ENCODE results near the gene TRIM14.

The TRIM14 gene

GRCh38 chr9:98047002-98047401 lies 72.0 kb downstream of the TRIM14 start:
- H3K27ac Mint-ChIP-seq: peak overlapping the region; percentile 34
- peak overlapping the region; percentile 36 for H3K4me3 Mint-ChIP-seq
- H3K36me3 Mint-ChIP-seq (ENCODE audit: low read depth): peaks cover 13% of the 10 kb centered on the region
- no peaks in the 10 kb centered on the region for H3K27me3 Mint-ChIP-seq (ENCODE audit: low read depth)
- peaks cover 5% of the 10 kb centered on the region for H3K9me3 Mint-ChIP-seq
- H3K4me1 Mint-ChIP-seq (ENCODE audit: low read depth): peaks cover 27% of the 10 kb centered on the region

GRCh38 chr9:98046180-98046543 lies 72.9 kb downstream of the TRIM14 start:
- Mint-ChIP-seq H3K9me3 (peaks cover 5% of the 10 kb centered on the region), H3K27ac (peak overlapping the region; percentile 80)

GRCh38 chr9:98045234-98046179 lies 73.5 kb downstream of the TRIM14 start:
- Mint-ChIP-seq H3K9me3 (peaks cover 5% of the 10 kb centered on the region), H3K36me3 (ENCODE audit: low read depth) (peaks cover 10% of the 10 kb centered on the region), H3K27ac (peak overlapping the region; percentile 80), H3K4me3 (peak overlapping the region; percentile 82), H3K4me1 (ENCODE audit: low read depth) (peaks cover 26% of the 10 kb centered on the region), H3K27me3 (ENCODE audit: low read depth) (no peaks in the 10 kb centered on the region)

More at GRCh38 chr9:98046180-98046543, 72.9 kb downstream of the TRIM14 start:
- peaks cover 13% of the 10 kb centered on the region for H3K36me3 Mint-ChIP-seq (ENCODE audit: low read depth)
- peaks cover 26% of the 10 kb centered on the region for H3K4me1 Mint-ChIP-seq (ENCODE audit: low read depth)
- H3K4me3 Mint-ChIP-seq: peak overlapping the region; percentile 82
- H3K27me3 Mint-ChIP-seq (ENCODE audit: low read depth): no peaks in the 10 kb centered on the region

- Mint-ChIP-seq H3K27me3 (ENCODE audit: low read depth) (peaks cover 10% of the 10 kb centered on the region), H3K9me3 (peaks cover 5% of the 10 kb centered on the region), H3K4me1 (ENCODE audit: low read depth) (peaks cover 21% of the 10 kb centered on the region), H3K36me3 (ENCODE audit: low read depth) (peaks cover 8% of the 10 kb centered on the region), H3K27ac (no peak overlapping the region), H3K4me3 (no peak overlapping the region)
Observed at GRCh38 chr9:98043915-98044314, 75.1 kb downstream of the TRIM14 start.

GRCh38 chr9:98040212-98040611 lies 78.8 kb downstream of the TRIM14 start:
- Mint-ChIP-seq H3K4me3 (no peak overlapping the region), H3K9me3 (peaks cover 3% of the 10 kb centered on the region), H3K36me3 (ENCODE audit: low read depth) (peaks cover 2% of the 10 kb centered on the region), H3K27ac (no peak overlapping the region), H3K4me1 (ENCODE audit: low read depth) (peaks cover 5% of the 10 kb centered on the region), H3K27me3 (ENCODE audit: low read depth) (peaks cover 10% of the 10 kb centered on the region)

- no peaks in the 10 kb centered on the region for H3K9me3 Mint-ChIP-seq
- H3K36me3 Mint-ChIP-seq (ENCODE audit: low read depth): no peaks in the 10 kb centered on the region
- H3K4me1 Mint-ChIP-seq (ENCODE audit: low read depth): peaks cover 4% of the 10 kb centered on the region
- peaks cover 10% of the 10 kb centered on the region for H3K27me3 Mint-ChIP-seq (ENCODE audit: low read depth)
- no peak overlapping the region for H3K4me3 Mint-ChIP-seq
- no peak overlapping the region for H3K27ac Mint-ChIP-seq
Observed at GRCh38 chr9:98039607-98040017, 79.4 kb downstream of the TRIM14 start.

GRCh38 chr9:98038958-98039357 lies 80.1 kb downstream of the TRIM14 start:
- Mint-ChIP-seq H3K27me3 (ENCODE audit: low read depth) (peaks cover 10% of the 10 kb centered on the region), H3K4me1 (ENCODE audit: low read depth) (peaks cover 6% of the 10 kb centered on the region), H3K9me3 (no peaks in the 10 kb centered on the region), H3K36me3 (ENCODE audit: low read depth) (no peaks in the 10 kb centered on the region), H3K4me3 (no peak overlapping the region), H3K27ac (no peak overlapping the region)

GRCh38 chr9:98037357-98037756 lies 81.7 kb downstream of the TRIM14 start:
- H3K4me3 Mint-ChIP-seq: no peak overlapping the region
- H3K27ac Mint-ChIP-seq: no peak overlapping the region
- no peaks in the 10 kb centered on the region for H3K9me3 Mint-ChIP-seq

GRCh38 chr9:98034593-98035546 lies 84.2 kb downstream of the TRIM14 start:
- Mint-ChIP-seq H3K9me3 (no peaks in the 10 kb centered on the region), H3K36me3 (ENCODE audit: low read depth) (no peaks in the 10 kb centered on the region), H3K4me1 (ENCODE audit: low read depth) (peaks cover 4% of the 10 kb centered on the region), H3K4me3 (peak overlapping the region; percentile 45), H3K27me3 (ENCODE audit: low read depth) (peaks cover 4% of the 10 kb centered on the region), H3K27ac (no peak overlapping the region)

More at GRCh38 chr9:98037357-98037756, 81.7 kb downstream of the TRIM14 start:
- Mint-ChIP-seq H3K27me3 (ENCODE audit: low read depth) (peaks cover 10% of the 10 kb centered on the region), H3K36me3 (ENCODE audit: low read depth) (no peaks in the 10 kb centered on the region), H3K4me1 (ENCODE audit: low read depth) (peaks cover 6% of the 10 kb centered on the region)

- peaks cover 5% of the 10 kb centered on the region for H3K36me3 Mint-ChIP-seq (ENCODE audit: low read depth)
- H3K27me3 Mint-ChIP-seq (ENCODE audit: low read depth): no peaks in the 10 kb centered on the region
- H3K9me3 Mint-ChIP-seq: no peaks in the 10 kb centered on the region
- peaks cover 4% of the 10 kb centered on the region for H3K4me1 Mint-ChIP-seq (ENCODE audit: low read depth)
- H3K4me3 Mint-ChIP-seq: no peak overlapping the region
- H3K27ac Mint-ChIP-seq: no peak overlapping the region
Observed at GRCh38 chr9:98031935-98032334, 87.1 kb downstream of the TRIM14 start.

- no peaks in the 10 kb centered on the region for H3K27me3 Mint-ChIP-seq (ENCODE audit: low read depth)
- H3K4me1 Mint-ChIP-seq (ENCODE audit: low read depth): peaks cover 4% of the 10 kb centered on the region
- no peak overlapping the region for H3K27ac Mint-ChIP-seq
- no peak overlapping the region for H3K4me3 Mint-ChIP-seq
- peaks cover 5% of the 10 kb centered on the region for H3K36me3 Mint-ChIP-seq (ENCODE audit: low read depth)
- no peaks in the 10 kb centered on the region for H3K9me3 Mint-ChIP-seq
Observed at GRCh38 chr9:98031169-98031568, 87.9 kb downstream of the TRIM14 start.

GRCh38 chr9:98024702-98025101 lies 94.3 kb downstream of the TRIM14 start:
- Mint-ChIP-seq H3K9me3 (no peaks in the 10 kb centered on the region), H3K4me3 (no peak overlapping the region), H3K4me1 (ENCODE audit: low read depth) (peaks cover 3% of the 10 kb centered on the region), H3K27me3 (ENCODE audit: low read depth) (no peaks in the 10 kb centered on the region), H3K36me3 (ENCODE audit: low read depth) (peaks cover 12% of the 10 kb centered on the region), H3K27ac (peak overlapping the region; percentile 42)

GRCh38 chr9:98022447-98022846 lies 96.6 kb downstream of the TRIM14 start:
- Mint-ChIP-seq H3K4me3 (no peak overlapping the region), H3K9me3 (no peaks in the 10 kb centered on the region), H3K36me3 (ENCODE audit: low read depth) (peaks cover 22% of the 10 kb centered on the region), H3K27ac (no peak overlapping the region), H3K4me1 (ENCODE audit: low read depth) (peaks cover 3% of the 10 kb centered on the region), H3K27me3 (ENCODE audit: low read depth) (no peaks in the 10 kb centered on the region)

GRCh38 chr9:98021306-98022040 lies 97.5 kb downstream of the TRIM14 start:
- Mint-ChIP-seq H3K27me3 (ENCODE audit: low read depth) (no peaks in the 10 kb centered on the region), H3K9me3 (no peaks in the 10 kb centered on the region), H3K36me3 (ENCODE audit: low read depth) (peaks cover 25% of the 10 kb centered on the region), H3K27ac (no peak overlapping the region), H3K4me1 (ENCODE audit: low read depth) (peaks cover 3% of the 10 kb centered on the region), H3K4me3 (no peak overlapping the region)

Measured in T-helper 1 cell treated with Interleukin-12 subunit alpha and Interleukin-12 subunit beta and Interleukin-4 antibody, amounts not matched to agents 30 μg/mL and 1 μg/mL, for 36 hours (primary cell).